ENCODE measurements around the gene OSBPL9. TPM values are rescaled to one million over a fixed set of nuclear protein-coding genes. Genes with fewer than 3 reads are reported as not detected.
A peak's percentile ranks its signal among the peaks of the same experiment; 100 is the strongest.

Gene OSBPL9
- total and polyA plus RNA-seq, 2 experiments from 2014 or later = 71.0 to 288 TPM

- no peaks in the 10 kb centered on the region for H3K4me1 ChIP-seq (ENCODE audit: insufficient read depth)
- H3K9me3 ChIP-seq (ENCODE audit: low read depth) = no peaks in the 10 kb centered on the region
- H2AFZ ChIP-seq = peak overlapping the region; percentile 51
- TF ChIP-seq CTCF (IDR thresholded peaks at IDR 0.05; ENCODE audit: poor library complexity) (no peak), EZH2phosphoT487 (IDR thresholded peaks at IDR 0.05; ENCODE audit: low read depth, severe bottlenecking, unreplicated experiment) (no peak), EZH2 (IDR thresholded peaks at IDR 0.05; ENCODE audit: borderline replicate concordance) (no peak)
- H4K20me1 ChIP-seq (ENCODE audit: insufficient read depth, poor library complexity, severe bottlenecking) = peaks cover 5% of the 10 kb centered on the region
- H3K79me2 ChIP-seq = peaks cover 54% of the 10 kb centered on the region
- no peak overlapping the region for H3K27ac ChIP-seq
- H3K9me2 ChIP-seq (replicated peaks; ENCODE audit: insufficient read depth) = no peaks in the 10 kb centered on the region
- no peaks in the 10 kb centered on the region for H3K27me3 ChIP-seq
- H3K4me3 ChIP-seq = peak overlapping the region; percentile 67
- whole genome bisulfite sequencing (ENCODE audit: low lambda C conversion rate, missing lambda C conversion rate) = 29% methylated on average over 12 of the region's 12 CpGs
- peak overlapping the region; percentile 82 for H3K4me2 ChIP-seq
- no peak for DNase-seq (ENCODE audit: low spot score)
- H3K36me3 ChIP-seq (replicated peaks; ENCODE audit: insufficient read depth, low read depth) = no peaks in the 10 kb centered on the region
Observed at GRCh38 chr1:51728611-51729155, 111.8 kb downstream of the OSBPL9 start.

- H3K36me3 ChIP-seq (replicated peaks; ENCODE audit: insufficient read depth, low read depth) = no peaks in the 10 kb centered on the region
- H3K4me3 ChIP-seq = peak overlapping the region; percentile 67
- peak; percentile 95 for DNase-seq (ENCODE audit: low spot score)
- no peaks in the 10 kb centered on the region for H3K9me3 ChIP-seq (ENCODE audit: low read depth)
- no peaks in the 10 kb centered on the region for H3K9me2 ChIP-seq (replicated peaks; ENCODE audit: insufficient read depth)
- peak overlapping the region; percentile 82 for H3K4me2 ChIP-seq
- H2AFZ ChIP-seq = peak overlapping the region; percentile 51
- H3K4me1 ChIP-seq (ENCODE audit: insufficient read depth) = peaks cover 2% of the 10 kb centered on the region
- H3K27me3 ChIP-seq = no peaks in the 10 kb centered on the region
- peaks cover 6% of the 10 kb centered on the region for H4K20me1 ChIP-seq (ENCODE audit: insufficient read depth, poor library complexity, severe bottlenecking)
- H3K27ac ChIP-seq = peak overlapping the region; percentile 22
- no peak for TF ChIP-seq CTCF (IDR thresholded peaks at IDR 0.05; ENCODE audit: poor library complexity)
- no peak for TF ChIP-seq EZH2phosphoT487 (IDR thresholded peaks at IDR 0.05; ENCODE audit: low read depth, severe bottlenecking, unreplicated experiment)
- no peak for TF ChIP-seq EZH2 (IDR thresholded peaks at IDR 0.05; ENCODE audit: borderline replicate concordance)
- H3K79me2 ChIP-seq = peaks cover 56% of the 10 kb centered on the region
- WGBS (ENCODE audit: low lambda C conversion rate, missing lambda C conversion rate) = under 1% methylated on average over 36 of the region's 53 CpGs
Observed at GRCh38 chr1:51729156-51729823, 112.4 kb downstream of the OSBPL9 start.

- H3K4me1 ChIP-seq (ENCODE audit: insufficient read depth) = peaks cover 8% of the 10 kb centered on the region
- H2AFZ ChIP-seq = peak overlapping the region; percentile 41
- H3K4me3 ChIP-seq = peak overlapping the region; percentile 67
- no peaks in the 10 kb centered on the region for H3K27me3 ChIP-seq
- peak; percentile 56 for DNase-seq (ENCODE audit: low spot score)
- 2% methylated on average over 17 of the region's 28 CpGs for WGBS (ENCODE audit: low lambda C conversion rate, missing lambda C conversion rate)
- no peaks in the 10 kb centered on the region for H3K36me3 ChIP-seq (replicated peaks; ENCODE audit: insufficient read depth, low read depth)
- peaks cover 12% of the 10 kb centered on the region for H4K20me1 ChIP-seq (ENCODE audit: insufficient read depth, poor library complexity, severe bottlenecking)
- H3K79me2 ChIP-seq = peaks cover 57% of the 10 kb centered on the region
- no peak for TF ChIP-seq EZH2phosphoT487 (IDR thresholded peaks at IDR 0.05; ENCODE audit: low read depth, severe bottlenecking, unreplicated experiment)
- TF ChIP-seq CTCF (IDR thresholded peaks at IDR 0.05; ENCODE audit: poor library complexity) = no peak
- TF ChIP-seq EZH2 (IDR thresholded peaks at IDR 0.05; ENCODE audit: borderline replicate concordance) = no peak
- H3K9me3 ChIP-seq (ENCODE audit: low read depth) = no peaks in the 10 kb centered on the region
- no peaks in the 10 kb centered on the region for H3K9me2 ChIP-seq (replicated peaks; ENCODE audit: insufficient read depth)
- peak overlapping the region; percentile 86 for H3K27ac ChIP-seq
- H3K4me2 ChIP-seq = peak overlapping the region; percentile 82
Observed at GRCh38 chr1:51729824-51730301, 113.0 kb downstream of the OSBPL9 start.
